GM10248 (cell line): ENCODE data around the gene TRPV5.

Experiments used
- CTCF ChIA-PET: fragments of 300-600 bp; sonication (Branson Sonifier 250); formaldehyde crosslinking; extraction: SDS; loops from one replicate; lab custom pipeline; 2021; ENCODE audit warnings: antibody characterized with exemption; lab: Yijun Ruan, JAX
- POLR2A ChIA-PET: fragments of 350-650 bp; sonication (Branson Sonifier 250); formaldehyde crosslinking; extraction: SDS; loops from one replicate; lab custom pipeline; 2020; ENCODE audit warnings: antibody characterized with exemption; lab: Yijun Ruan, JAX
- DNase-seq: peaks from one replicate; pipeline ENCODE4 v3.0.0; 2012; ENCODE audit errors: extremely low spot score
- TF ChIP-seq, protein P1 (sequence below): IDR thresholded peaks from 2 replicates; pipeline ENCODE4 v1.5.1; 2012; ENCODE audit warnings: mild to moderate bottlenecking, low read depth; ENCODE audit errors: extremely low read depth, missing control alignments, control extremely low read depth

TRPV5 gene

DNA sequence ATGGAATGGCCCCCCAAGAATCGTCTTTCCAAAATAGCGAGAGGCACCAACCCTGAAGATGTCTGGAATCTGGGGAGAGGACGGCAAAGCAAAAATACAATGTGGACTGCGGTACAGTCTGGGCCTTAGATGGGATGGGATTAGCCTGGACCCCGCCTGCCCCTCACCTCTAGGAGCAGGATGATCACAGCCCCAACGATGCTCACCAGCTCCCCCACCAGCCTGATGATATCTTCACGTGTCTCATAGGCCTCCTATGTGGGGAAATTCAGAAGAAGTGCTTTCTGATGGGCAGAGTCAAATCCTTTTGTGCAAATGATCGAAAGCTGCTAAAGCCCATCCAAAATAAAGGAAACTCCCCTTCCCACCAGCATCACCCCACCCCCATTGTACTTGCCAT is 18.2 kb downstream of the TRPV5 start:
- TF ChIP-seq, protein P1, sequence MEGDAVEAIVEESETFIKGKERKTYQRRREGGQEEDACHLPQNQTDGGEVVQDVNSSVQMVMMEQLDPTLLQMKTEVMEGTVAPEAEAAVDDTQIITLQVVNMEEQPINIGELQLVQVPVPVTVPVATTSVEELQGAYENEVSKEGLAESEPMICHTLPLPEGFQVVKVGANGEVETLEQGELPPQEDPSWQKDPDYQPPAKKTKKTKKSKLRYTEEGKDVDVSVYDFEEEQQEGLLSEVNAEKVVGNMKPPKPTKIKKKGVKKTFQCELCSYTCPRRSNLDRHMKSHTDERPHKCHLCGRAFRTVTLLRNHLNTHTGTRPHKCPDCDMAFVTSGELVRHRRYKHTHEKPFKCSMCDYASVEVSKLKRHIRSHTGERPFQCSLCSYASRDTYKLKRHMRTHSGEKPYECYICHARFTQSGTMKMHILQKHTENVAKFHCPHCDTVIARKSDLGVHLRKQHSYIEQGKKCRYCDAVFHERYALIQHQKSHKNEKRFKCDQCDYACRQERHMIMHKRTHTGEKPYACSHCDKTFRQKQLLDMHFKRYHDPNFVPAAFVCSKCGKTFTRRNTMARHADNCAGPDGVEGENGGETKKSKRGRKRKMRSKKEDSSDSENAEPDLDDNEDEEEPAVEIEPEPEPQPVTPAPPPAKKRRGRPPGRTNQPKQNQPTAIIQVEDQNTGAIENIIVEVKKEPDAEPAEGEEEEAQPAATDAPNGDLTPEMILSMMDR = no peak
- POLR2A ChIA-PET = no interaction called here
- no peak for DNase-seq
- CTCF ChIA-PET = interaction anchor here (1.4 to 1.8 kb wide), 2 partner anchors 11 to 88 kb away, joined by 3 to 6 read pairs; no protein-coding TSS in a partner anchor

DNA sequence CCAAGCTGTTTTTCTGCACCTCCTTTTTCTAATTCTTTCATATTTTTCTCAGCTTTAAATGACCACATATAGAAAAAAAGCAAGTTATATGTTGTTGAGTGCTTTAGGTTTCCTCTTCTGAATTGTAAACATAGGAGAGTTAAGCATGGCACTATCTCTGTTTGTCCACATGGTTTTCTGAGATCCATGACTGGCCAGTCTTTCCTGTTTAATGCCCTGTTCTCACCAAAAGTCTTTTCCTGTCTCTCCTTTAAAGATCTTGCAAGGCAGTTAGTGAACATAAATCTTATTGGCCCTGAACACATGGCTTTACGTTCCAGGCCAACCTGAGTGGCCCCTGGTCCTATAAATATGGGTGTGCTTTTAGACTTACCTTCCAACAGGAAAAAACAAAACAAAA is 19.4 kb downstream of the TRPV5 start:
- no peak for DNase-seq
- POLR2A ChIA-PET = no interaction called here
- TF ChIP-seq, protein P1 = no peak
- CTCF ChIA-PET = no interaction called here

DNA sequence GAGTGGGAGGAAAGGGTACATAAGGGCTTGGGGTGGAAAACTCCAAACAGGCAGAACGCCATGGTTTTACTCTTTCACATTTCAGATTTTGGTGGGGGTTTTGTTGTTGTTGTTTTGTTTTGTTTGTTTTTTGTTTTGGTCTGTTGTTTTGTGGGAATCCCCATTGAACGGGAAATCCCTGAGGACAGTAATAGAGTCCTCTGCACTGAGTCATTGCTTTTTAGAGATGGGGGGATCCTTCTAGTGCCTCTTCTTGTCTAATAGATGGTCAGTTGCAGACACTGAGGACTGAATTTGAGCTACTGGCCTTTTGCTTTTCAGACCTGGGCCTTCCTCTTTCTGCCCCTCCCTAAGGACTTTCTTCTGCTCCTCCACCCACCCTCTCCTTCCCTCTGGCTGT is 20.0 kb downstream of the TRPV5 start:
- no peak for DNase-seq
- ChIA-PET POLR2A (no interaction called here), CTCF (no interaction called here)

DNA sequence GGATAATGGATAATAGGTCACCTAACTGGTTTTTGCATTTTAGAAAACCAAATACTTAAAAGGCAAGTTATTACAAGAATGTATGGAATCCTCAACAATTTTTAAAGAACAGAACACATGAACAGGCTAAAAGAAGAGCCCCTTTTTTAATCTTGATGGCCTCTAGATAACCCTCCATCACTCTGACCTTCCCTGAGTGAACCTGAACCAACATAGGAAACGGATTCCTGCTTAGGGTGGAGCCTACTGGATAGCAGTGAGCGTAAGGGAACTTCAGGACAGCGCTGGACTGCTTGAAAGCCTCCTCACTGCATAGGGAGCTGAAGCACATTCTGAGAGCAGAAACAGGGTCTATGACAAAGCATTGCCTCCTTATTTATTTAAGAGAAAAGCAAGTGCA is 20.5 kb downstream of the TRPV5 start:
- DNase-seq = no peak
- ChIA-PET CTCF (no interaction called here), POLR2A (no interaction called here)
- TF ChIP-seq, protein P1 = no peak

More for the DNA sequence above, 20.0 kb downstream of the TRPV5 start:
- TF ChIP-seq, protein P1 = no peak

DNA sequence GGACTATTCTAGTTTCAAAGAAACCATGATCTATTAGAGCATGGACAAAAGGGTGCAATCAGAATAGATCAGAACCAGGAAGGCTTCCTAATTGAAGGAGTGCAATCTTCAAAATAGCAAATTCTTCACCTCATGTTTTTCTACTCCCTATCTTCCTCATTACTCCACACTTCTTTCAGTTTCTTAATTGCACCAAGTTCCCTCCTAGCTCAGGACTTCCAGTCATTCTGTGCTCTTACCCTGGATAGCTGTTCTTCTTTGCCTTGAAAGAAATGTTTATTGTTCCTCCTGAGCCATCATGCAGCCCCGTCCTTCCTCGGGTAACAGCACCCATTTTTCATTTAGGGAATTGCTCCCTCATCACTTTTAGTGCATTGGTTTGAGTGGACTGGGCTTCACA is 23.1 kb downstream of the TRPV5 start:
- ChIA-PET POLR2A (no interaction called here), CTCF (interaction anchor here (0.7 to 1.7 kb wide), 6 partner anchors 8 to 507 kb away, joined by 3 to 4 read pairs (median 3); no protein-coding TSS in a partner anchor)
- DNase-seq = no peak
- TF ChIP-seq, protein P1 = no peak

DNA sequence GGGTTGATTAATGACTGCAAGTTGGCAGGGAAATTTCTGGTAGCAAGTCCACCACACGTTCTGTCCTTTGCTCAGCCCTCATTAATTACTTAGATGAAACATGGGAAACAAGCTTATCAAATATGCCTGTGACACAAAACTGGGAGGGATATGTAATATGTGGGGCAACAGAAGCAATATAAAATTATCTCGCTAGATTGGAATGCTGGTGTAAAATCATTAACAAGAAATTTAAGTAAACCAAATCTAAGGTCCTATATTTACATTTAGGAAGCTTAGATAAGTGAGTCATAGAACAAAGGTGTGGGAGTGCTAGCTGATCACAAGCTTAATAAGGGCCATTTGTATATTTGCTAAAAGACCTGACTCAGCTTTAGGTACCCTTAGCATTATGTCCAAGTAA is 23.5 kb downstream of the TRPV5 start:
- POLR2A ChIA-PET = no interaction called here
- TF ChIP-seq, protein P1 = no peak
- CTCF ChIA-PET = interaction anchor here (0.6 to 1.7 kb wide), 8 partner anchors 8 to 507 kb away, joined by 3 to 4 read pairs (median 3); no protein-coding TSS in a partner anchor
- DNase-seq = no peak
